Kidney epithelial cell (primary cell): ENCODE measurements around the gene GPBP1. TPM values are rescaled to one million over a fixed set of nuclear protein-coding genes. Genes with fewer than 3 reads are reported as not detected.

Experiments
- DNase-seq: peaks from one replicate; pipeline ENCODE4 v3.0.0-alpha.2; 2010; ENCODE audit warnings: low read depth
- H3K27me3 ChIP-seq: 2 replicates; pipeline ENCODE4 v1.6.0; 2011; ENCODE audit warnings: low read length; ENCODE audit not compliant: control insufficient read depth, insufficient read depth
- H3K36me3 ChIP-seq: 2 replicates; pipeline ENCODE4 v1.5.1; 2011; ENCODE audit warnings: low read length; ENCODE audit not compliant: control insufficient read depth, insufficient read depth
- H3K4me3 ChIP-seq: 2 replicates; pipeline ENCODE4 v1.5.1; 2011; ENCODE audit warnings: low read depth, mild to moderate bottlenecking, control low read depth, low read length
- total RNA-seq: library from RNA; depleted of rRNA; stranded (reverse); fragments of >200 nt; gene quantifications from 2 replicates; pipeline ENCODE4 v1.2.3, GENCODE V29; 2015
- TF ChIP-seq, protein P1 (sequence below): IDR thresholded peaks from 2 replicates; pipeline ENCODE4 v1.5.1; 2011; ENCODE audit warnings: mild to moderate bottlenecking, moderate library complexity, low read length, control low read depth, inconsistent platforms; ENCODE audit not compliant: insufficient read depth, poor library complexity, severe bottlenecking

Gene GPBP1
- total RNA-seq, 1 donor from 2014 or later = 45.9 TPM

- no peaks in the 10 kb centered on the region for H3K36me3 ChIP-seq
- TF ChIP-seq, protein P1, sequence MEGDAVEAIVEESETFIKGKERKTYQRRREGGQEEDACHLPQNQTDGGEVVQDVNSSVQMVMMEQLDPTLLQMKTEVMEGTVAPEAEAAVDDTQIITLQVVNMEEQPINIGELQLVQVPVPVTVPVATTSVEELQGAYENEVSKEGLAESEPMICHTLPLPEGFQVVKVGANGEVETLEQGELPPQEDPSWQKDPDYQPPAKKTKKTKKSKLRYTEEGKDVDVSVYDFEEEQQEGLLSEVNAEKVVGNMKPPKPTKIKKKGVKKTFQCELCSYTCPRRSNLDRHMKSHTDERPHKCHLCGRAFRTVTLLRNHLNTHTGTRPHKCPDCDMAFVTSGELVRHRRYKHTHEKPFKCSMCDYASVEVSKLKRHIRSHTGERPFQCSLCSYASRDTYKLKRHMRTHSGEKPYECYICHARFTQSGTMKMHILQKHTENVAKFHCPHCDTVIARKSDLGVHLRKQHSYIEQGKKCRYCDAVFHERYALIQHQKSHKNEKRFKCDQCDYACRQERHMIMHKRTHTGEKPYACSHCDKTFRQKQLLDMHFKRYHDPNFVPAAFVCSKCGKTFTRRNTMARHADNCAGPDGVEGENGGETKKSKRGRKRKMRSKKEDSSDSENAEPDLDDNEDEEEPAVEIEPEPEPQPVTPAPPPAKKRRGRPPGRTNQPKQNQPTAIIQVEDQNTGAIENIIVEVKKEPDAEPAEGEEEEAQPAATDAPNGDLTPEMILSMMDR = no peak
- no peak overlapping the region for H3K4me3 ChIP-seq
- no peaks in the 10 kb centered on the region for H3K27me3 ChIP-seq
- DNase-seq = no peak
These were observed 20.8 kb downstream of the GPBP1 start for GRCh38 chr5:57194653-57195052.

DNA sequence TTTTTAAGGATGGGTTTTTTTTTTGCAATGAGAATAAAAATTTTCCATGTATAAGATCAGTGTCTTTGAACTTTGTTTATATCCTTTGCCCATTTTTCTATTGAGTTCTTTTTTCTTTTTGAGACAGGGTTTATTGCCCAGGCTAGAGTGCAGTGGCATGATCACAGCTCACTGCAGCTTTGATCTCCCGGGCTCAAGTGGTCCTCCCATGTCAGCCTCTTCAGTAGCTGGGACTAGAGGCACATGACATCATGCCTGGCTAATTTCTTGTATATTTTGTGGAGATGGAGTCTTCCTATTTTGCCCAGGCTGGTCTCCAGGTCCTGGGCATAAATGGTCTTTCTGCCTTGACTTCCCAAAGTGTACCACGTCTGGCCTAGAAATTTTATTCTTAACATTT, 21.2 kb downstream of the GPBP1 start:
- TF ChIP-seq, protein P1 = no peak
- no peak overlapping the region for H3K4me3 ChIP-seq
- DNase-seq = no peak
- H3K27me3 ChIP-seq = no peaks in the 10 kb centered on the region
- H3K36me3 ChIP-seq = no peaks in the 10 kb centered on the region

DNA sequence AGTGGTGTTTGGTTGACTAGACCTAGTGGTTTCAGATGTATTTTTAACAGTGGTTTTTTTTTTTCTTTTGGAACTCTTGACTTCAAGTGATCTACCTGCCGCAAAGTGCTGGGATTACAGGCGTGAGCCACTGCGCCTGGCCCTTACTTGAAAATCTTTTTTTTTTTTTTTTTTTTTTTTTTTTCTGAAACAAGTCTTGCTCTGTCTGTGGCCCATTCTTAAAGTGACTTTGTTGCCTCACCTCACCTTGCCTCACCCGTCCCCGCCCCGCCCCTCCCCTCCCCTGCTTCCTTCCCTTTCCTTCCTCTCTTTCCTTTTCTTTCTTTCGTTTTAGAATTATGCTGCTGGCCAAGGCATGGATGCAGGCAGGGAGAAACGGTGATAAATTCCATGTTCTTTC, 26.0 kb downstream of the GPBP1 start:
- H3K4me3 ChIP-seq = no peak overlapping the region
- TF ChIP-seq, protein P1 = no peak
- DNase-seq = no peak
- no peaks in the 10 kb centered on the region for H3K36me3 ChIP-seq
- H3K27me3 ChIP-seq = no peaks in the 10 kb centered on the region

- no peak overlapping the region for H3K4me3 ChIP-seq
- H3K27me3 ChIP-seq = no peaks in the 10 kb centered on the region
- TF ChIP-seq, protein P1 = no peak
- DNase-seq = no peak
- no peaks in the 10 kb centered on the region for H3K36me3 ChIP-seq
These were observed 29.0 kb downstream of the GPBP1 start for GRCh38 chr5:57202811-57203210.

GRCh38 chr5:57207007-57207653, 33.3 kb downstream of the GPBP1 start:
- Histone ChIP-seq H3K36me3 (no peaks in the 10 kb centered on the region), H3K27me3 (no peaks in the 10 kb centered on the region), H3K4me3 (no peak overlapping the region)
- no peak for DNase-seq
- TF ChIP-seq, protein P1 = no peak

- H3K27me3 ChIP-seq = no peaks in the 10 kb centered on the region
- H3K4me3 ChIP-seq = no peak overlapping the region
- no peak for DNase-seq
- TF ChIP-seq, protein P1 = no peak
- no peaks in the 10 kb centered on the region for H3K36me3 ChIP-seq
These were observed 33.8 kb downstream of the GPBP1 start for GRCh38 chr5:57207681-57208080.
